Ureter (tissue), 1 donor: ENCODE results near the gene LRRC56. TPM values are rescaled to one million over a fixed set of nuclear protein-coding genes. Genes with fewer than 3 reads are reported as not detected.

Experiments
- DNase-seq: peaks from one replicate; pipeline ENCODE4 v3.0.0-alpha.2; 2020; ENCODE audit warnings: low spot score
- total RNA-seq: library from RNA; stranded (reverse); gene quantifications from one replicate; pipeline ENCODE4 v1.2.4, GENCODE V29; 2023
- donor health status: DM: yes; HTN: yes; CAD: no.

Gene LRRC56
- total RNA-seq = 3.4 TPM

GRCh38 chr11:536841-537621 lies at the start of gene LRRC56:
TSS of gene LRRC56 (plus strand) at chr11:537527. CDS start at chr11:540685, 3,158 bp downstream.
- DNase-seq = peak; percentile 88

GRCh38 chr11:487571-488021 lies 49.7 kb upstream of the LRRC56 start:
- no peak for DNase-seq

GRCh38 chr11:488062-488461 lies 49.3 kb upstream of the LRRC56 start:
- no peak for DNase-seq

GRCh38 chr11:488579-488978 lies 48.7 kb upstream of the LRRC56 start:
- no peak for DNase-seq

- no peak for DNase-seq
Observed at GRCh38 chr11:488992-489391, 48.3 kb upstream of the LRRC56 start.

- no peak for DNase-seq
Observed at GRCh38 chr11:489610-490185, 47.6 kb upstream of the LRRC56 start.

- DNase-seq = no peak
Observed at GRCh38 chr11:490186-490929, 47.0 kb upstream of the LRRC56 start.

- DNase-seq = no peak
Observed at GRCh38 chr11:490930-491260, 46.4 kb upstream of the LRRC56 start.

GRCh38 chr11:491358-491757 lies 46.0 kb upstream of the LRRC56 start:
- DNase-seq = no peak

GRCh38 chr11:492427-493226 lies 44.7 kb upstream of the LRRC56 start:
- no peak for DNase-seq

- DNase-seq = no peak
Observed at GRCh38 chr11:494761-495536, 42.4 kb upstream of the LRRC56 start.

GRCh38 chr11:495537-495931 lies 41.8 kb upstream of the LRRC56 start:
- DNase-seq = no peak

GRCh38 chr11:496834-497564 lies 40.3 kb upstream of the LRRC56 start:
- DNase-seq = no peak

- DNase-seq = no peak
Observed at GRCh38 chr11:497565-498296, 39.6 kb upstream of the LRRC56 start.

- no peak for DNase-seq
Observed at GRCh38 chr11:498297-499181, 38.8 kb upstream of the LRRC56 start.

GRCh38 chr11:499201-500076 lies 37.9 kb upstream of the LRRC56 start:
- no peak for DNase-seq

GRCh38 chr11:501001-501682 lies 36.2 kb upstream of the LRRC56 start:
- no peak for DNase-seq
